Measurements from ENCODE around the gene C15orf62.

Gene C15orf62

DNA sequence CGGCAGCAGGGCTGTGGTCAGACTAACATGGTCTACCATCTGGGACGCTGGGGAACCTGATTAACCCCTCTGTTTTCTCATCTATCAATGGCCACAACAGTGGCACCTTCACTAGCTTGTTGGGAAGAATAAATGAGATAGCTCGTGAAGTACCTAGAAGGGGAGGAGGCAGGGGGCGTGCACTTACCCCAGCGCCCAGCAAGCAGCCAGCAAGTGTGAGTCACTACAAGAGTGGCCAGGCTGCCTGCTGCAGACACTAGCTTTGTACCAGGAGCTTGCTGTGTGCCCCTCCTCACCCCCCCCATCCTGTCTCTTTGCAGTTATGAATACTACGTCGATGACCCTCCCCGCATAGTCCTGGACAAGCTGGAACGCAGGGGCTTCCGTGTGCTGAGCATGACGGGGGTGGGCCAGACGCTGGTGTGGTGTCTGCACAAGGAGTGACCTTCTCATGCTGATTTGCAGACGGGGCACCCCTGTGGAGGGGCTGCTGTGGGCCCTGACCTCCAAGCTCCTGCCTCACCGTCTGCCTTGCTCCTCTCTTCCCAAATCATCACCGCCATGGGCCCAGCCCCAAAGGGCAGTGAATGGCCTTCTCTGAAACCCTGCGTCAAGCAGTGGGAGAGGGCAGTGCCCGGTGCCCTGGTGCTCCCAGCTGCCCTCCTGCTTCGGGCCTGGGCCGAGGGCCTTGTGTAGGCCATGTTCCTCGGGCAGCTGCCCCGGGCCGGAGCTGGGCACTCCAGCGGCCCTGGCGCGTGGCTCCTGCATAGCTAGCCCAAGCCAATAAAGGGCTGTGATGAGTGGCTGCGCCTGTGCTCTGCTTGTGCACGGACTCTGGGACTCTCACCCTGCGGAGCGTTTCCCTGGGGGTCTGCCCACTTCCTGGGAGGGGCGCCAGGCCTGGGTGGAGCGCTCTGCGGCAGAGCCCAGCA lies 2.6 kb upstream of the C15orf62 start:
- H3K27me3 ChIP-seq (ENCODE audit: control insufficient read depth, insufficient read depth, low read length, poor library complexity, severe bottlenecking): peaks cover 30% of the 10 kb centered on the region
- peaks cover 18% of the 10 kb centered on the region for H3K4me1 ChIP-seq (ENCODE audit: control insufficient read depth, insufficient read depth, low read length)
- no peaks in the 10 kb centered on the region for H3K36me3 ChIP-seq (ENCODE audit: control insufficient read depth, insufficient read depth, low read length)
- no peak overlapping the region for H3K4me3 ChIP-seq (ENCODE audit: insufficient read depth, low read depth, low read length)
- no peaks in the 10 kb centered on the region for H3K9me3 ChIP-seq (ENCODE audit: control insufficient read depth, low read length)
- 84% methylated on average over 32 of the region's 32 CpGs for WGBS, 2 experiments
- no peak overlapping the region for H3K27ac ChIP-seq (ENCODE audit: insufficient read depth, low read depth, low read length, poor library complexity, severe bottlenecking)

- 93 to 94% methylated on average over 29 of the region's 29 CpGs for WGBS, 2 experiments
- Histone ChIP-seq H3K27me3 (ENCODE audit: control insufficient read depth, insufficient read depth, low read length, poor library complexity, severe bottlenecking) (peaks cover 24% of the 10 kb centered on the region), H3K4me1 (ENCODE audit: control insufficient read depth, insufficient read depth, low read length) (peaks cover 18% of the 10 kb centered on the region), H3K4me3 (ENCODE audit: insufficient read depth, low read depth, low read length) (no peak overlapping the region), H3K9me3 (ENCODE audit: control insufficient read depth, low read length) (no peaks in the 10 kb centered on the region), H3K36me3 (ENCODE audit: control insufficient read depth, insufficient read depth, low read length) (no peaks in the 10 kb centered on the region), H3K27ac (ENCODE audit: insufficient read depth, low read depth, low read length, poor library complexity, severe bottlenecking) (no peak overlapping the region)
These were observed 1.8 kb upstream of the C15orf62 start for GRCh38 chr15:40767838-40768500.

GRCh38 chr15:40768521-40769273 lies 1.1 kb upstream of the C15orf62 start:
- H3K9me3 ChIP-seq (ENCODE audit: control insufficient read depth, low read length): no peaks in the 10 kb centered on the region
- H3K36me3 ChIP-seq (ENCODE audit: control insufficient read depth, insufficient read depth, low read length): peaks cover 2% of the 10 kb centered on the region
- H3K27ac ChIP-seq (ENCODE audit: insufficient read depth, low read depth, low read length, poor library complexity, severe bottlenecking): no peak overlapping the region
- H3K4me1 ChIP-seq (ENCODE audit: control insufficient read depth, insufficient read depth, low read length): peaks cover 18% of the 10 kb centered on the region
- H3K27me3 ChIP-seq (ENCODE audit: control insufficient read depth, insufficient read depth, low read length, poor library complexity, severe bottlenecking): peaks cover 16% of the 10 kb centered on the region
- H3K4me3 ChIP-seq (ENCODE audit: insufficient read depth, low read depth, low read length): no peak overlapping the region
- 94 to 96% methylated on average over 21 of the region's 21 CpGs for WGBS, 2 experiments

DNA sequence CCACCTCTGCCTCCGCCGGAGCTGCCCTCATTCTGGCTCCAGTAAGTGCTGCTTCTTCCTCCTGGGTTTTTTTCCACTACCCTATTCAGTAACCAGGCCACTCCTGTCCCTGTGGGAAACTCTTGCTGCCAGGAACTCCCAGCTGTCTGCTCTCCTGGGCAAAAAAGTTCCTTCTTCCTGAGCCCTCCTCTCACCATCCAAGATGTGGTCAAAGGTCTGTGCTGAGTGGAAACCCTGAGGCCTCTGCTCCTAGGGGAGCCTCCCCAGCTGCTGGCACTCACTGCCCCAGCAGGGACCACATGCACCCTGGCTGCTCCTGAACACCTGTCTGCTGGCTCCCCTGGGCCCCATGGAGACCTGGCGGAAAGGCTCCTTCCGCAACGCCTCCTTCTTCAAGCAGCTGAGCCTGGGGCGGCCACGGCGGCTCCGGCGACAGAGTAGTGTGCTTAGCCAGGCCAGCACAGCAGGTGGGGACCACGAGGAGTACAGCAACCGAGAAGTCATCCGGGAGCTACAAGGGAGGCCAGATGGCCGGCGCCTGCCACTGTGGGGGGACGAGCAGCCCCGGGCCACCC lies 454 bp downstream of the C15orf62 start:
- no peak overlapping the region for H3K27ac ChIP-seq (ENCODE audit: insufficient read depth, low read depth, low read length, poor library complexity, severe bottlenecking)
- H3K9me3 ChIP-seq (ENCODE audit: control insufficient read depth, low read length): no peaks in the 10 kb centered on the region
- peaks cover under 1% of the 10 kb centered on the region for H3K27me3 ChIP-seq (ENCODE audit: control insufficient read depth, insufficient read depth, low read length, poor library complexity, severe bottlenecking)
- WGBS, 2 experiments: 88 to 90% methylated on average over 17 of the region's 17 CpGs
- peaks cover 12% of the 10 kb centered on the region for H3K4me1 ChIP-seq (ENCODE audit: control insufficient read depth, insufficient read depth, low read length)
- H3K36me3 ChIP-seq (ENCODE audit: control insufficient read depth, insufficient read depth, low read length): peaks cover 12% of the 10 kb centered on the region
- no peak overlapping the region for H3K4me3 ChIP-seq (ENCODE audit: insufficient read depth, low read depth, low read length)

- Histone ChIP-seq H3K27ac (ENCODE audit: insufficient read depth, low read depth, low read length, poor library complexity, severe bottlenecking) (no peak overlapping the region), H3K4me3 (ENCODE audit: insufficient read depth, low read depth, low read length) (no peak overlapping the region), H3K4me1 (ENCODE audit: control insufficient read depth, insufficient read depth, low read length) (peaks cover 5% of the 10 kb centered on the region), H3K9me3 (ENCODE audit: control insufficient read depth, low read length) (no peaks in the 10 kb centered on the region), H3K36me3 (ENCODE audit: control insufficient read depth, insufficient read depth, low read length) (peaks cover 14% of the 10 kb centered on the region), H3K27me3 (ENCODE audit: control insufficient read depth, insufficient read depth, low read length, poor library complexity, severe bottlenecking) (no peaks in the 10 kb centered on the region)
- WGBS, 2 experiments: 94 to 97% methylated on average over 5 of the region's 5 CpGs
These were observed 1.5 kb downstream of the C15orf62 start for GRCh38 chr15:40771242-40771641.

GRCh38 chr15:40772014-40772413 lies 2.2 kb downstream of the C15orf62 start:
- 94 to 95% methylated on average over 12 to 13 of the region's 13 CpGs for WGBS, 2 experiments
- H3K4me3 ChIP-seq (ENCODE audit: insufficient read depth, low read depth, low read length): no peak overlapping the region
- no peaks in the 10 kb centered on the region for H3K27me3 ChIP-seq (ENCODE audit: control insufficient read depth, insufficient read depth, low read length, poor library complexity, severe bottlenecking)
- no peaks in the 10 kb centered on the region for H3K9me3 ChIP-seq (ENCODE audit: control insufficient read depth, low read length)
- H3K36me3 ChIP-seq (ENCODE audit: control insufficient read depth, insufficient read depth, low read length): peaks cover 18% of the 10 kb centered on the region
- H3K4me1 ChIP-seq (ENCODE audit: control insufficient read depth, insufficient read depth, low read length): no peaks in the 10 kb centered on the region
- no peak overlapping the region for H3K27ac ChIP-seq (ENCODE audit: insufficient read depth, low read depth, low read length, poor library complexity, severe bottlenecking)

DNA sequence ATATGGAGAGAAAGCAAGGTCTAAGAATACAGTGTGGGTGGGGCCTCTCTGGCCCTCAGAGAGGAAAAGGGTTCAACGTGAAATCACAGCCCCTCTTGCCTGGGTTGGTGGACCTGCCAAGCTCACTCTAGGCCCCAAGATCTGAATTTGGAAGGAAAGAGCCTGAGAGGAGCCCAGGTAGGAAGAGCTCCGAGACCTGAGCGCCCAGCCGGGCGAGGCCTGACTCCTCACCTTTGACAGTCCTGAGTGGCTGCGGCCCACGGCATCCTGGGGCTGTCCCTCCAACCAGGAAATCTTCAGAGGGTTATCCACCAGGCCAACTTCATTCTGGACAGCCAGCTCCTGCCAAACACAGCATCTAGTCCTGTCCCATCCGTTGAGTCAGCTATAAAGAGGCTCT lies 3.7 kb downstream of the C15orf62 start:
- Histone ChIP-seq H3K27me3 (ENCODE audit: control insufficient read depth, insufficient read depth, low read length, poor library complexity, severe bottlenecking) (no peaks in the 10 kb centered on the region), H3K4me1 (ENCODE audit: control insufficient read depth, insufficient read depth, low read length) (no peaks in the 10 kb centered on the region), H3K4me3 (ENCODE audit: insufficient read depth, low read depth, low read length) (no peak overlapping the region), H3K9me3 (ENCODE audit: control insufficient read depth, low read length) (no peaks in the 10 kb centered on the region), H3K27ac (ENCODE audit: insufficient read depth, low read depth, low read length, poor library complexity, severe bottlenecking) (no peak overlapping the region), H3K36me3 (ENCODE audit: control insufficient read depth, insufficient read depth, low read length) (peaks cover 19% of the 10 kb centered on the region)
- WGBS, 2 experiments: 87 to 94% methylated on average over 8 of the region's 8 CpGs

GRCh38 chr15:40773902-40774301 lies 4.1 kb downstream of the C15orf62 start:
- H3K27ac ChIP-seq (ENCODE audit: insufficient read depth, low read depth, low read length, poor library complexity, severe bottlenecking): no peak overlapping the region
- no peaks in the 10 kb centered on the region for H3K4me1 ChIP-seq (ENCODE audit: control insufficient read depth, insufficient read depth, low read length)
- 95% methylated on average over 6 of the region's 6 CpGs for WGBS, 2 experiments
- H3K4me3 ChIP-seq (ENCODE audit: insufficient read depth, low read depth, low read length): no peak overlapping the region
- H3K27me3 ChIP-seq (ENCODE audit: control insufficient read depth, insufficient read depth, low read length, poor library complexity, severe bottlenecking): no peaks in the 10 kb centered on the region
- H3K36me3 ChIP-seq (ENCODE audit: control insufficient read depth, insufficient read depth, low read length): peaks cover 22% of the 10 kb centered on the region
- H3K9me3 ChIP-seq (ENCODE audit: control insufficient read depth, low read length): no peaks in the 10 kb centered on the region

GRCh38 chr15:40775007-40775406 lies 5.2 kb downstream of the C15orf62 start:
- 94 to 96% methylated on average over 10 of the region's 10 CpGs for WGBS, 2 experiments
- H3K4me3 ChIP-seq (ENCODE audit: insufficient read depth, low read depth, low read length): no peak overlapping the region
- no peaks in the 10 kb centered on the region for H3K4me1 ChIP-seq (ENCODE audit: control insufficient read depth, insufficient read depth, low read length)
- H3K27ac ChIP-seq (ENCODE audit: insufficient read depth, low read depth, low read length, poor library complexity, severe bottlenecking): no peak overlapping the region
- no peaks in the 10 kb centered on the region for H3K27me3 ChIP-seq (ENCODE audit: control insufficient read depth, insufficient read depth, low read length, poor library complexity, severe bottlenecking)
- H3K36me3 ChIP-seq (ENCODE audit: control insufficient read depth, insufficient read depth, low read length): peaks cover 28% of the 10 kb centered on the region
- no peaks in the 10 kb centered on the region for H3K9me3 ChIP-seq (ENCODE audit: control insufficient read depth, low read length)

Data from ectodermal cell (in vitro differentiated cells).